OCI-LY7 (cell line): Measurements from ENCODE around the gene SPPL2B. TPM values are rescaled to one million over a fixed set of nuclear protein-coding genes. Genes with fewer than 3 reads are reported as not detected.

Experiments
- BruUV-seq: library from RNA; stranded (reverse); fragments of 400-500 nt; replicated peaks from 2 replicates; lab custom pipeline; 2021; lab: Mats Ljungman, UMichigan
- CTCF ChIA-PET: fragments of 300-600 bp; sonication (Branson Sonifier 250); formaldehyde crosslinking; loops from one replicate; lab custom pipeline; 2022; ENCODE audit warnings: antibody characterized with exemption; ENCODE audit not compliant: unreplicated experiment; lab: Charles Lee
- POLR2A ChIA-PET: fragments of 300-600 bp; sonication (Branson Sonifier 250); formaldehyde crosslinking; loops from one replicate; lab custom pipeline; 2022; ENCODE audit warnings: antibody characterized with exemption; lab: Charles Lee
- DNase-seq: peaks from one replicate; pipeline ENCODE4 v3.0.0-alpha.2; 2015; ENCODE audit warnings: low spot score
- H2AFZ ChIP-seq: fragments of 200-600 bp; sonication (generic), shearing (Covaris generic); 2 replicates; pipeline ENCODE4 v1.6.1; 2014; ENCODE audit warnings: mild to moderate bottlenecking, antibody characterized with exemption, low read length, moderate library complexity
- H3K27ac ChIP-seq: fragments of 200-600 bp; sonication (generic); 2 replicates; pipeline ENCODE4 v1.5.1; 2014; ENCODE audit warnings: mixed run types, low read depth, mild to moderate bottlenecking, moderate library complexity, low read length, inconsistent platforms; ENCODE audit not compliant: poor library complexity, severe bottlenecking
- H3K36me3 ChIP-seq: fragments of 200-600 bp; sonication (generic); 2 replicates; pipeline ENCODE4 v1.6.1; 2014; ENCODE audit warnings: mild to moderate bottlenecking, antibody characterized with exemption, low read length, moderate library complexity, mixed read lengths; ENCODE audit not compliant: insufficient read depth
- H3K4me1 ChIP-seq: fragments of 200-600 bp; sonication (generic); 2 replicates; pipeline ENCODE4 v1.5.1; 2014; ENCODE audit warnings: mild to moderate bottlenecking, low read length; ENCODE audit not compliant: insufficient read depth, poor library complexity, severe bottlenecking
- H3K4me2 ChIP-seq: fragments of 200-600 bp; sonication (generic); 2 replicates; pipeline ENCODE4 v1.6.1; 2014; ENCODE audit warnings: mild to moderate bottlenecking, low read length
- H3K4me3 ChIP-seq: fragments of 200-600 bp; sonication (generic); 2 replicates; pipeline ENCODE4 v1.5.1; 2014; ENCODE audit warnings: mild to moderate bottlenecking, low read depth, low read length; ENCODE audit not compliant: poor library complexity, severe bottlenecking
- H3K79me2 ChIP-seq: fragments of 200-600 bp; sonication (generic); 2 replicates; pipeline ENCODE4 v1.6.1; 2016; ENCODE audit warnings: low read depth, mild to moderate bottlenecking, low read length, moderate library complexity, mixed read lengths; ENCODE audit not compliant: insufficient read depth
- H3K9me2 ChIP-seq: fragments of 200-600 bp; sonication (generic); 2 replicates; pipeline ENCODE4 v1.6.1; 2016; ENCODE audit warnings: mild to moderate bottlenecking, low read length, mixed read lengths; ENCODE audit not compliant: insufficient read depth
- H3K9me3 ChIP-seq: fragments of 200-600 bp; sonication (generic); 2 replicates; pipeline ENCODE4 v1.6.1; 2014; ENCODE audit warnings: mild to moderate bottlenecking, mixed run types, low read length, mixed read lengths
- H4K20me1 ChIP-seq: fragments of 200-600 bp; sonication (generic); 2 replicates; pipeline ENCODE4 v1.6.1; 2014; ENCODE audit warnings: mild to moderate bottlenecking, antibody characterized with exemption, low read length, moderate library complexity, mixed read lengths; ENCODE audit not compliant: insufficient read depth
- CTCF ChIP-seq: fragments of 200-600 bp; sonication (generic); conservative IDR thresholded peaks from 2 replicates; pipeline ENCODE4 v1.5.1; 2014; ENCODE audit warnings: mild to moderate bottlenecking, antibody characterized with exemption, low read length, moderate library complexity, mixed read lengths
- EZH2phosphoT487 ChIP-seq: fragments of 200-600 bp; sonication (generic); IDR thresholded peaks from 2 replicates; pipeline ENCODE4 v1.6.1; 2018; ENCODE audit warnings: low read depth, borderline replicate concordance, mild to moderate bottlenecking, mixed run types, antibody characterized with exemption, low read length, moderate library complexity, mixed read lengths
- intact Hi-C: fragments of 100-400 bp; cut with micrococcal nuclease; formaldehyde crosslinking; loops from one replicate; pipeline ENCODE4 v1.10.0; 2022; ENCODE audit not compliant: unreplicated experiment
- total RNA-seq, 2 experiments: library from RNA; depleted of rRNA in 1 of 2; stranded (reverse); fragments of >200 nt in 1 of 2; shearing (Covaris generic) in 1 of 2; gene quantifications; 2 replicates each; pipeline ENCODE4 v1.2.3, GENCODE V29; 2014 to 2022

The SPPL2B gene
- total RNA-seq, 2 experiments from 2014 or later: 106 to 191 TPM

GRCh38 chr19:2307518-2308012 is 20.9 kb upstream of the SPPL2B start:
- H3K9me2 ChIP-seq: no peaks in the 10 kb centered on the region
- no peak overlapping the region for H3K4me3 ChIP-seq
- H3K27ac ChIP-seq: no peak overlapping the region
- H3K36me3 ChIP-seq: no peaks in the 10 kb centered on the region
- DNase-seq: no peak
- ChIA-PET CTCF (no interaction called here), POLR2A (no interaction called here)
- H3K9me3 ChIP-seq: no peaks in the 10 kb centered on the region
- no peak overlapping the region for H3K4me2 ChIP-seq
- no peak overlapping the region for H2AFZ ChIP-seq
- BruUV-seq: no TSS peak
- H3K4me1 ChIP-seq: peaks cover 17% of the 10 kb centered on the region
- TF ChIP-seq CTCF: no peak
- no peak for TF ChIP-seq EZH2phosphoT487
- intact Hi-C loops: no loop called here
- no peaks in the 10 kb centered on the region for H4K20me1 ChIP-seq
- no peaks in the 10 kb centered on the region for H3K79me2 ChIP-seq

GRCh38 chr19:2308114-2308556 is 20.3 kb upstream of the SPPL2B start, which contains the start of gene LINGO3:
Gene LINGO3, minus strand, starts transcription at chr19:2308154. Its CDS starts 16,378 bp downstream, at chr19:2291776.
- no TSS peak for BruUV-seq
- ChIA-PET POLR2A (no interaction called here), CTCF (no interaction called here)
- no peak within 1 kb of the TSS for H3K4me3 ChIP-seq
- H3K4me1 ChIP-seq: peaks cover 16% of the 10 kb centered on the region
- DNase-seq: no peak
- H3K27ac ChIP-seq: no peak within 1 kb of the TSS
- no peaks in the 10 kb centered on the region for H3K79me2 ChIP-seq
- H3K36me3 ChIP-seq: no peaks in the 10 kb centered on the region
- H4K20me1 ChIP-seq: no peaks in the 10 kb centered on the region
- H3K9me2 ChIP-seq: no peaks in the 10 kb centered on the region
- H3K9me3 ChIP-seq: no peaks in the 10 kb centered on the region
- H2AFZ ChIP-seq: no peak within 1 kb of the TSS
- H3K4me2 ChIP-seq: no peak within 1 kb of the TSS
- TF ChIP-seq EZH2phosphoT487 (no peak), CTCF (no peak)
- intact Hi-C loops: no loop called here

GRCh38 chr19:2309734-2310362 is 18.6 kb upstream of the SPPL2B start:
- CTCF ChIA-PET: interaction anchor here (0.6 kb wide), 1 partner anchor 12 kb away, joined by 3 read pairs; no protein-coding TSS in a partner anchor
- BruUV-seq: no TSS peak
- intact Hi-C loops: no loop called here
- Histone ChIP-seq H3K79me2 (no peaks in the 10 kb centered on the region), H3K9me2 (no peaks in the 10 kb centered on the region), H4K20me1 (no peaks in the 10 kb centered on the region), H3K4me1 (peaks cover 13% of the 10 kb centered on the region), H3K27ac (no peak overlapping the region), H2AFZ (no peak overlapping the region), H3K4me2 (no peak overlapping the region), H3K36me3 (no peaks in the 10 kb centered on the region), H3K4me3 (no peak overlapping the region), H3K9me3 (peaks cover 9% of the 10 kb centered on the region)
- POLR2A ChIA-PET: interaction anchor here (0.7 kb wide), 2 partner anchors 19 to 348 kb away, joined by 3 to 5 read pairs; no protein-coding TSS in a partner anchor
- DNase-seq: no peak
- TF ChIP-seq EZH2phosphoT487: no peak
- TF ChIP-seq CTCF: no peak
